HEK293T (cell line): ENCODE measurements around the gene ATAD2B.

Source experiments
- CTCF ChIA-PET: fragments of 350-600 bp; formaldehyde crosslinking; extraction: SDS; loops from one replicate; lab custom pipeline; 2021; ENCODE audit warnings: antibody characterized with exemption, inconsistent platforms; lab: Yijun Ruan, JAX
- POLR2A ChIA-PET: fragments of 350-600 bp; formaldehyde crosslinking; extraction: SDS; loops from one replicate; lab custom pipeline; 2020; ENCODE audit warnings: antibody characterized with exemption, inconsistent platforms; lab: Yijun Ruan, JAX
- DNase-seq: peaks from one replicate; pipeline ENCODE4 v3.0.0; 2012; ENCODE audit warnings: mixed read lengths; ENCODE audit errors: extremely low spot score
- ARNT ChIP-seq: fragments of 450-650 bp; IDR thresholded peaks from 2 replicates; pipeline ENCODE4 v1.6.1; 2017; ENCODE audit warnings: mild to moderate bottlenecking
- BHLHE40 ChIP-seq: fragments of 450-650 bp; IDR thresholded peaks from 2 replicates; pipeline ENCODE4 v1.6.1; 2016; ENCODE audit warnings: mild to moderate bottlenecking, moderate library complexity, borderline replicate concordance
- CTBP1 ChIP-seq: fragments of 450-650 bp; IDR thresholded peaks from 2 replicates; pipeline ENCODE4 v1.6.1; 2016; ENCODE audit warnings: borderline replicate concordance
- ELF4 ChIP-seq: fragments of 450-650 bp; IDR thresholded peaks from 2 replicates; pipeline ENCODE4 v1.6.1; 2017; ENCODE audit warnings: antibody characterized with exemption
- FOXA1 ChIP-seq: fragments of 450-650 bp; IDR thresholded peaks from 2 replicates; pipeline ENCODE4 v1.6.1; 2016; ENCODE audit warnings: mild to moderate bottlenecking
- FOXK2 ChIP-seq: fragments of 450-650 bp; IDR thresholded peaks from 2 replicates; pipeline ENCODE4 v1.6.1; 2016; ENCODE audit warnings: mild to moderate bottlenecking
- FOXM1 ChIP-seq: fragments of 450-650 bp; IDR thresholded peaks from 2 replicates; pipeline ENCODE4 v1.6.1; 2017; ENCODE audit warnings: mild to moderate bottlenecking, borderline replicate concordance
- HDGF ChIP-seq: fragments of 450-650 bp; IDR thresholded peaks from 2 replicates; pipeline ENCODE4 v1.6.1; 2017; ENCODE audit warnings: antibody characterized with exemption, borderline replicate concordance
- L3MBTL2 ChIP-seq: fragments of 450-650 bp; conservative IDR thresholded peaks from 2 replicates; pipeline ENCODE4 v1.6.1; 2016; ENCODE audit warnings: mild to moderate bottlenecking
- LEF1 ChIP-seq: fragments of 450-650 bp; IDR thresholded peaks from 2 replicates; pipeline ENCODE4 v1.6.1; 2017; ENCODE audit warnings: mild to moderate bottlenecking, borderline replicate concordance
- NFRKB ChIP-seq: fragments of 450-650 bp; IDR thresholded peaks from 2 replicates; pipeline ENCODE4 v1.6.1; 2016; ENCODE audit warnings: mild to moderate bottlenecking, moderate library complexity
- SP1 ChIP-seq: fragments of 450-650 bp; IDR thresholded peaks from 2 replicates; pipeline ENCODE4 v1.6.1; 2017
- SUZ12 ChIP-seq: fragments of 450-650 bp; IDR thresholded peaks from 2 replicates; pipeline ENCODE4 v1.6.1; 2016; ENCODE audit warnings: mild to moderate bottlenecking
- TARDBP ChIP-seq: fragments of 450-650 bp; IDR thresholded peaks from 2 replicates; pipeline ENCODE4 v1.6.1; 2016
- ZNF384 ChIP-seq: fragments of 450-650 bp; IDR thresholded peaks from 2 replicates; pipeline ENCODE4 v1.6.1; 2016
- TF ChIP-seq, protein P1 (sequence below): fragments of 450-650 bp; IDR thresholded peaks from 2 replicates; pipeline ENCODE4 v1.6.1; 2016

The ATAD2B gene

DNA sequence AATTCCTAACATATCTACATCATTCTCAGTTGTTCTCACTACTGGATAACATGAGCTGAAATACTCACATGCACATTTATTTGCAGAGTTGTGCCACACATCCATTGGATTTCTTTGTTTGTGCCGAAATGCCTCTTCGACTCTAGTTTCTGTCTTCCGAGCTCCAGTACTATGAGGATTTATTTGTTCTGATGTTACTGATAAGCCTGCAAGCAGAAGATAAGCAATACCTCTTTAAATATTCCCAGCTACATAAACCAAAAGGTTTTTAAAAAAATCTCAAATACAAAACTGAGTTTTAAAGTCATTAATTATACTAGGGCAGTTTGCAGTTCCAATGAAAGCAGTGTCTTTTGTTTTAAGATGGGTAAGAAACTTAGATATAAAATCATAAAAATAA is 164.8 kb downstream of the ATAD2B start:
- POLR2A ChIA-PET: no interaction called here
- TF ChIP-seq TARDBP (no peak), ZNF384 (no peak), FOXK2 (no peak), HDGF (no peak)
- TF ChIP-seq, protein P1, sequence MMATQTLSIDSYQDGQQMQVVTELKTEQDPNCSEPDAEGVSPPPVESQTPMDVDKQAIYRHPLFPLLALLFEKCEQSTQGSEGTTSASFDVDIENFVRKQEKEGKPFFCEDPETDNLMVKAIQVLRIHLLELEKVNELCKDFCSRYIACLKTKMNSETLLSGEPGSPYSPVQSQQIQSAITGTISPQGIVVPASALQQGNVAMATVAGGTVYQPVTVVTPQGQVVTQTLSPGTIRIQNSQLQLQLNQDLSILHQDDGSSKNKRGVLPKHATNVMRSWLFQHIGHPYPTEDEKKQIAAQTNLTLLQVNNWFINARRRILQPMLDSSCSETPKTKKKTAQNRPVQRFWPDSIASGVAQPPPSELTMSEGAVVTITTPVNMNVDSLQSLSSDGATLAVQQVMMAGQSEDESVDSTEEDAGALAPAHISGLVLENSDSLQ: no peak
- DNase-seq: no peak
- CTCF ChIA-PET: no interaction called here

DNA sequence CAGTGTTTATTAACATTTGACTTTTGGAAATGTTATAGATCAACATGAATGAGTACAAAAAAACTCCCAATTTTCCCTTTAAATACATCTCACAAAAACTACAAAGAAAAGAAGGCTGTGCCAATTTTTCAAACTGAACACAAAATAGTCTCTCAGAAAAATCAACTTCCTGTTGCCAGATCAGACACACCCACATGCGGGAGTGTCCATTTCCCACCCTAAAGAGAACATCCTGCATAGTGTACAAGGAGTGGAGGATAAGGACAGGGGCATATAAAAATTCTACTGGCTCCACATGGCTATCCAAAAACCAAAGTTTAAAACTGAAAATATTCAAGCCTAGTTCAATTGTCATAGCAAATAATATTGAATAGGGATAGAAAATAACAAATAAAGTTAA is 165.3 kb downstream of the ATAD2B start:
- TF ChIP-seq ARNT: no peak
- no peak for TF ChIP-seq ZNF384
- TF ChIP-seq FOXK2: no peak
- TF ChIP-seq CTBP1: no peak
- ChIA-PET CTCF (no interaction called here), POLR2A (no interaction called here)
- DNase-seq: no peak

DNA sequence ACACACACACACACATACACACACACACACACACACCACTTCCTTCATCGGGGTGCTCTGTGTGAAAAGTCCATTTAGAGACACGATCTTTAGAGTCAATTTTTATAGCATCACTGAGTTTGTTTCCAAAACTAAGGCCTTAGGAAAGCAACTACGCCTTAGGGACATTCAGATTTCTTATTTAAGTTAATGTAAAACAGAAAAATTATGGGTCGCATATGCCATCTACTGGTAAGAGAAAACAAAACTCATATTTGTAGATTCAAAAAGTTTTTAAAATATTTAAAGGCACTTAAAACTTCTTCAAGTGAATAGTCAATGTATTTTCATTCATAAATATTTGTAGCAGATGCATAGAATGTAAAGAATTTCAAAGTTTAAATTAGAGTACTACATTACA is 166.2 kb downstream of the ATAD2B start:
- POLR2A ChIA-PET: no interaction called here
- CTCF ChIA-PET: no interaction called here
- no peak for TF ChIP-seq ARNT
- no peak for DNase-seq

DNA sequence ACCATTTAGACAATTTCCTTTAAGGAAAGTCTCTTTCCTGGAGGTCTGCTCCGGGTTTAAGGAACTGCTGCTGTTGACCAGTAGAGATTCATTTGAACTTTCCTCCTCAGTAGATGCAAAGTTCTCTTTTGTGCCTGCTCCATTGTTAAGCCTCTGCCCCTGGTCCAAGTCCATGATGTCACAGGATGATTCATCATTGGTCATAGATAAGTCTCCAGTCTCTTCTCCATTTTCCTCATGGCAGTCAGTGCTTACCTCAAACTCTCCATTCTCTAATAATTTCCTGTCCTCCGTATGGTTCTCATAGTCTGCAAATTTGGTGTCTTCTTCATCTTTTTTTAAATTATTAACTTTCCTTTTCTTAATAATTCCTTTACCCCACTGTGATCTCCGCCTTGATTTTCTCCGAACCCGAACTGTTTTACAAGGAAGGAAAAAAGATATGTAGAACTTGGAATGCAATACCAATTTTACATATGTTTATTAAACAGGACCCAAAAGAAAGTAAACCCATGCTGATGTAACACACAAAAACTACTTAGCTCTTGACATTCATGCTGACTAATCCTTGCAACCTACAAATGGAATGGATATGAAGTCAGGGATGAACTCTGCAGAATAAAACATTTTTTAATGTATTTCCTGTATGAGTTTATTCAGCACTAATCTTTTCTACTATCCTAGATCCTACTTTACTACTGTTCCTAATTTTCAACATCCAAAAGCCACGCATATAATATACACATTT is 169.1 kb downstream of the ATAD2B start:
- DNase-seq: no peak
- POLR2A ChIA-PET: interaction anchor here (1.1 kb wide), 1 partner anchor 9 kb away, joined by 3 read pairs; no protein-coding TSS in a partner anchor
- CTCF ChIA-PET: interaction anchor here (0.6 kb wide), 1 partner anchor 297 kb away, joined by 3 read pairs; no protein-coding TSS in a partner anchor
- no peak for TF ChIP-seq ZNF384
- TF ChIP-seq ELF4: no peak
- TF ChIP-seq FOXA1: no peak
- no peak for TF ChIP-seq CTBP1

DNA sequence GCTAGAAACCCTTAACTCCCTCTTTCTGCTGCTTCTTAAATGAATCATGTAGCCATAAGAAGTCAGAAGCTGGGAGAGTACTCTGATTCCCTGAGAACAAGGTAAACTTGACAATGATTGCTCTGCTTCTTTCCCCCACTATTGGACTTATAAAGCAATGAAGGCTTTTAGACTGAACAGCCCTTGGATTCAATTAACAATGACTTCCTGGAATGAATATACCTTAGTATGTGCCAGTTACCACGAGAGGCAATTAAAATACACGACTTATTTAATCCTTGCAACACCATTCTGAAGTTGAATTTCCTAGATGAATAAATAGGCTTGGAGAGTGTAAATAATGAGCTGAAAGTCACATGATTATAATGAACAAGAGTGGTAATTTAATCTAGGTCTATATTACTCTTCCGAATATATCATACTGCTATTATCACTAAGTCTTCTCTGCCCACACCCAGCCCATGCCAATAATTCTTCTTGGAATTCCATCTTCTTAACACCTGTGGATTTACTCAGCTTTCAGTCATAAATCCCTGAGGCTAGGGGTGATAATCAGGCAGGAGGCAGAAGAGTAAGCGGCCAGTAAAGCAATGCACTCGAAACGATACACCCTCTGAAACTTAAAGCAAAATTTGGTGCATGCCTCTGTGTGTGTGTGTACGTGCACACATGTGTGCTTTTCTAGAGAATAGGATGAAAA is 170.2 kb downstream of the ATAD2B start:
- DNase-seq: no peak
- ChIA-PET POLR2A (no interaction called here), CTCF (no interaction called here)
- TF ChIP-seq ELF4: no peak

DNA sequence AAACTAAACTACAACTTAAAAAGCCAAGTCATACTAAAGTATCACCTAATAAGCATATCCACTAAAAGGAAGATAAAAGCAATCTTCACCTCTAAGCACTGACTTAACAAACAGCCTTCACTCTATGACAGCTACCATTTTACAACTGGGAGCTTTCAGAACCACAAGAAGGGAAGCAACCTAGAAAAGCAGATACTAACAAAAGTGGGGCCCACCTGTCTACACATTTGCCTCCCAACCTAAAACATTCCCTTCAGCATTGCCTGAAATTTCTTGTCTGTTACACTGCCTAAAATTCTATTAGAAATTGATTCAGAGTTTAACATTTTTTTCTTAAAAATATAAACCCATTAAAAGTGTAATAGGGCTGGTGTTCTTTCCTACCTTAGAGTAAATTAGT is 172.0 kb downstream of the ATAD2B start:
- DNase-seq: no peak
- ChIA-PET POLR2A (no interaction called here), CTCF (interaction anchor here (0.6 kb wide), 1 partner anchor 273 kb away, joined by 4 read pairs; no protein-coding TSS in a partner anchor)
- TF ChIP-seq NFRKB (no peak), BHLHE40 (no peak)

DNA sequence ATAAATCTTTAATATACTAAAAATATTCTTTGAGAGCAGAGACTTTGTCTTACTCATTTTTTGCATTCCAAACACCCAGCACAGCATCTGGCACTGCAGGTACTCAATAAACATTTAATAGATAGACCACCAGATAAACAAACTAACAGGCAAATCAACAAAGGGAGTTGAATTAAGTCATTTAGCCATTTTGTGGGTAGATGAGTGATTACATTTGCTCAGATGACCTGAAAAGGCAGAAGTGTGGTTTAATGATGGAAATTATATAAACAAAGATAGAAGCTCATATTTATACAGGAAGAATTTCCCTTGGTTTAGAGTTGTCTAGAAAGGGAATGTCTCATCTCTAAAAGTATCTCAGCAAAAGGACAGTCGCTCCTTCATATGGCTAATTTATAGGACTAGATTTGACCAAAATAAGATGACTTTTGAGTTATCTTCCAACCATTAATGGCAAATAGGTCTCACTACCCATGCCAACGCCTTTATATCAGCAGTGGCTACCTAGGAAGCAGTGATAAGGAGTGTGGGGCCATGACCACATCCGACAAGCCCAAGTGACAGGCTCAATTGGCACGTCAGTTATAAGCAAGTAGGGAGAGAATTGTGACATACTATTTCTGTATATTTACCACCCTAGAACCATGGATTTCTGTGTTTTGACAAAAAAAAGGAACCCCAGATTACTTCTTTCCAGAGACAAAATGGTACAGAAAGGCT is 173.5 kb downstream of the ATAD2B start:
- ChIA-PET POLR2A (no interaction called here), CTCF (no interaction called here)
- DNase-seq: no peak
- no peak for TF ChIP-seq CTBP1
- TF ChIP-seq L3MBTL2: no peak

DNA sequence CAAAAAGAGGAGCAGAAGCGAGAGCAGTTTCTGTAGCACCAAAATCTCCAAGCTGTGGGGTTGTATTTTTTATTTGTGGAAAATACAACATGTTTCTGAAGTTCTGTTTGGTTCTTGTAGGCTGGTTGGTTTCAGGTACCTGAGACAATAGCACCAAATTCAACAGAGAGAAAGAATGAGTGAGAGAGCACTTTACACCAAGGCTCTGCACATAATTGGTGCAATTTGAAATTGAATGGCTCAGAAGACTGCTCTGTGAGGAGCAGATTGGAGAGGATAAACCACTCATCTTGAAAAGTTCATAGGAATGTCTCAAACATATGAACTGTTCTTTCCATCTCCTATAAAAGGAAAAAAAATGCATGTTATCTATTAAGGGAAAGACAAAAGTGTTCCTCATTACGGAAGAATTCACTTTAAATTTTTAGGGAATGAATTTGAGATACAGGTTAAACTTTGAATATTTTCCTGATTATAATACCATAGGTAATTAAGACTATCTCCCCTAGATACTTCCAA is 175.1 kb downstream of the ATAD2B start:
- no peak for DNase-seq
- ChIA-PET POLR2A (no interaction called here), CTCF (no interaction called here)
- TF ChIP-seq, protein P1: no peak
- TF ChIP-seq BHLHE40 (no peak), ARNT (no peak), NFRKB (no peak), LEF1 (no peak), HDGF (no peak), L3MBTL2 (no peak), ZNF384 (no peak), FOXK2 (no peak), TARDBP (no peak), FOXM1 (no peak), SUZ12 (no peak), SP1 (no peak), ELF4 (no peak), CTBP1 (no peak)
